ENCODE data around the gene PPP6R2. TPM values are rescaled to one million over a fixed set of nuclear protein-coding genes. Genes with fewer than 3 reads are reported as not detected.

Gene PPP6R2
- total RNA-seq, 1 experiment from 2014 or later, result 61.3 TPM

GRCh38 chr22:50417411-50418210 is 74.5 kb downstream of the PPP6R2 start:
- BruUV-seq (replicated peaks), result no TSS peak
- H3K36me3 ChIP-seq (ENCODE audit: control insufficient read depth in 1 of 2, insufficient read depth in 2 of 2, low read length in 2 of 2), result peaks cover 45 to 55% of the 10 kb centered on the region in 2 experiments
- no peaks in the 10 kb centered on the region for H3K9me3 ChIP-seq (ENCODE audit: control insufficient read depth in 1 of 2, insufficient read depth in 1 of 2, low read depth in 1 of 2, low read length in 2 of 2)
- H3K4me3 ChIP-seq (replicated peaks in 1 of 2; ENCODE audit: low read depth in 1 of 2, low read length in 2 of 2), result no peak overlapping the region
- no peak overlapping the region for H3K27ac ChIP-seq (ENCODE audit: low read depth, low read length)
- H3K4me1 ChIP-seq (ENCODE audit: control insufficient read depth in 1 of 2, insufficient read depth in 2 of 2, low read length in 2 of 2), result no peaks in the 10 kb centered on the region
- H3K79me2 ChIP-seq (ENCODE audit: insufficient read depth, low read length), result no peaks in the 10 kb centered on the region
- no peaks in the 10 kb centered on the region for H3K9me2 ChIP-seq (ENCODE audit: insufficient read depth)
- CTCF ChIA-PET, result no interaction called here
- intact Hi-C loops (cut with micrococcal nuclease), result no loop called here
- H3K9ac ChIP-seq (ENCODE audit: low read length), result no peak overlapping the region
- H3K4me2 ChIP-seq (ENCODE audit: low read length), result no peak overlapping the region
- no peak for TF ChIP-seq CTCF (IDR thresholded peaks at IDR 0.05 in 2 of 3, conservative IDR thresholded peaks at IDR 0.05 in 1 of 3; ENCODE audit: borderline replicate concordance in 1 of 3, insufficient read depth in 1 of 3, low read depth in 2 of 3, low read length in 2 of 3)
- TF ChIP-seq REST (IDR thresholded peaks at IDR 0.05; ENCODE audit: low read depth), result no peak
- no peak for TF ChIP-seq ELF1 (IDR thresholded peaks at IDR 0.05; ENCODE audit: borderline replicate concordance, low read depth)
- no peak for TF ChIP-seq SP1 (IDR thresholded peaks at IDR 0.05; ENCODE audit: low read depth)
- TF ChIP-seq EZH2phosphoT487 (IDR thresholded peaks at IDR 0.05; ENCODE audit: borderline replicate concordance), result no peak
- no peaks in the 10 kb centered on the region for H3K27me3 ChIP-seq (ENCODE audit: insufficient read depth, low read length)
- H2AFZ ChIP-seq (ENCODE audit: low read depth, low read length, poor library complexity, severe bottlenecking), result no peak overlapping the region
- POLR2A ChIA-PET, result no interaction called here
- H4K20me1 ChIP-seq (ENCODE audit: insufficient read depth), result no peaks in the 10 kb centered on the region
- ATAC-seq, result no peak
- RAD21 ChIA-PET (ENCODE audit: low non-redundant PET in 1 of 2, low total read pairs in 2 of 2, uncharacterized antibody in 2 of 2, unreplicated experiment in 2 of 2), result no interaction called here
- DNase-seq (ENCODE audit: low read depth, low spot score), result no peak
